ENCODE measurements around the gene ZNF580. TPM values are rescaled to one million over a fixed set of nuclear protein-coding genes. Genes with fewer than 3 reads are reported as not detected.

The ZNF580 gene
- total and polyA plus RNA-seq, 2 of the 13 experiments (the other 11 are each of a cell fraction or from before 2014, with no cell fraction given): 4.4 to 6.0 TPM

DNA sequence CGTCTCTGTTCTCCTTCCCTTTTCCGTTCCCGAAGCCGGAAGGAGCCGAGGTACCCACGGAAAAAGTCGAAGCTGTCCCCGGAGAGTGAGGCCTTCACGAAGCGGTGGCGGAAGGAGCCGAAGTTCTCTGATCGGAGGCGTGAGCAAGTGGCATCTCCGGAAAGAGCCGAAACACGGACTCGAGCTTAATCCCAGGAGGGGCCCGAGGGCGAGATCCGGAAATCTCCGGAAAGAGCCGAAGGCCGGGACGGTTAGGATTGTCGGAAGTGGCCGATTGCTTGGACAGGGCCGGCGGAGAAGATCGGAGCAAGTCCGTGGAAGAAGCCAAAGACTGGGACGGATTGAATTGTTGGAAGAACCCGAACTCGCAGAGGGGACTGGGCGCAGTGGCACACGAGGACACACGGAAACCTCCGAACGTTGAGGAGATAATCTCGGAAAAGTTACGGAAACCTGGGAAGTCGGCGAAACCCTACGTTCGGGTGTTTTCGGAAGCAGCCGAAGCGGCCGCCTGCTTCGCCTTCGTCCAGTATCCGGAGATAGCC is 13.6 kb downstream of the ZNF580 start (continued):
- TF ChIP-seq HNF4G (IDR thresholded peaks at IDR 0.05; ENCODE audit: borderline replicate concordance, low read depth, low read length) (peak; percentile 58; the same call in 1 of the 2 replicates), HNF4G (CRISPR knock-in tag; IDR thresholded peaks at IDR 0.05; ENCODE audit: borderline replicate concordance, low read depth) (no peak), NONO (IDR thresholded peaks at IDR 0.05) (no peak), NONO (CRISPR knock-in tag; conservative IDR thresholded peaks at IDR 0.05) (peak; percentile 32; the same call in 1 of the 2 replicates), GABPA (IDR thresholded peaks at IDR 0.05; ENCODE audit: low read depth, low read length) (peak; percentile 46; the same call in 1 of the 2 replicates), GABPA (CRISPR knock-in tag; IDR thresholded peaks at IDR 0.05; ENCODE audit: low read depth) (no peak; the same call in 1 of the 2 replicates), POLR2G (IDR thresholded peaks at IDR 0.05; ENCODE audit: low read depth, low read length) (peak; percentile 14), YEATS2 (CRISPR knock-in tag; IDR thresholded peaks at IDR 0.05; ENCODE audit: borderline replicate concordance) (peak; percentile 18; the same call in 1 of the 2 replicates), BRCA1 (CRISPR knock-in tag; IDR thresholded peaks at IDR 0.05) (0 out of 2 replicates have a peak, but pooled peaks have one; percentile 4), IRF2 (CRISPR knock-in tag; IDR thresholded peaks at IDR 0.05) (peak; percentile 1; the same call in 1 of the 2 replicates), ZNF577 (CRISPR knock-in tag; IDR thresholded peaks at IDR 0.05; ENCODE audit: borderline replicate concordance, low read depth) (no peak), KMT2A (CRISPR knock-in tag; IDR thresholded peaks at IDR 0.05) (no peak), ZFP36L2 (CRISPR knock-in tag; IDR thresholded peaks at IDR 0.05) (0 out of 2 replicates have a peak, but pooled peaks have one; percentile 10), HOXD1 (CRISPR knock-in tag; IDR thresholded peaks at IDR 0.05) (no peak), HHEX (CRISPR knock-in tag; IDR thresholded peaks at IDR 0.05) (no peak), ZNF205 (CRISPR knock-in tag; IDR thresholded peaks at IDR 0.05) (no peak), ZNF10 (CRISPR knock-in tag; IDR thresholded peaks at IDR 0.05; ENCODE audit: borderline replicate concordance, low read depth) (no peak), MEF2D (CRISPR knock-in tag; IDR thresholded peaks at IDR 0.05) (peak; percentile 5; the same call in 1 of the 2 replicates), STAT5B (CRISPR knock-in tag; IDR thresholded peaks at IDR 0.05) (no peak), ELF1 (CRISPR knock-in tag; IDR thresholded peaks at IDR 0.05) (peak; percentile 82), NR1H2 (CRISPR knock-in tag; IDR thresholded peaks at IDR 0.05; ENCODE audit: borderline replicate concordance, low read depth) (no peak)
- TF ChIP-seq, protein P1, sequence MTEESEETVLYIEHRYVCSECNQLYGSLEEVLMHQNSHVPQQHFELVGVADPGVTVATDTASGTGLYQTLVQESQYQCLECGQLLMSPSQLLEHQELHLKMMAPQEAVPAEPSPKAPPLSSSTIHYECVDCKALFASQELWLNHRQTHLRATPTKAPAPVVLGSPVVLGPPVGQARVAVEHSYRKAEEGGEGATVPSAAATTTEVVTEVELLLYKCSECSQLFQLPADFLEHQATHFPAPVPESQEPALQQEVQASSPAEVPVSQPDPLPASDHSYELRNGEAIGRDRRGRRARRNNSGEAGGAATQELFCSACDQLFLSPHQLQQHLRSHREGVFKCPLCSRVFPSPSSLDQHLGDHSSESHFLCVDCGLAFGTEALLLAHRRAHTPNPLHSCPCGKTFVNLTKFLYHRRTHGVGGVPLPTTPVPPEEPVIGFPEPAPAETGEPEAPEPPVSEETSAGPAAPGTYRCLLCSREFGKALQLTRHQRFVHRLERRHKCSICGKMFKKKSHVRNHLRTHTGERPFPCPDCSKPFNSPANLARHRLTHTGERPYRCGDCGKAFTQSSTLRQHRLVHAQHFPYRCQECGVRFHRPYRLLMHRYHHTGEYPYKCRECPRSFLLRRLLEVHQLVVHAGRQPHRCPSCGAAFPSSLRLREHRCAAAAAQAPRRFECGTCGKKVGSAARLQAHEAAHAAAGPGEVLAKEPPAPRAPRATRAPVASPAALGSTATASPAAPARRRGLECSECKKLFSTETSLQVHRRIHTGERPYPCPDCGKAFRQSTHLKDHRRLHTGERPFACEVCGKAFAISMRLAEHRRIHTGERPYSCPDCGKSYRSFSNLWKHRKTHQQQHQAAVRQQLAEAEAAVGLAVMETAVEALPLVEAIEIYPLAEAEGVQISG (CRISPR knock-in tag; IDR thresholded peaks at IDR 0.05): no peak
- TF ChIP-seq, protein P2, sequence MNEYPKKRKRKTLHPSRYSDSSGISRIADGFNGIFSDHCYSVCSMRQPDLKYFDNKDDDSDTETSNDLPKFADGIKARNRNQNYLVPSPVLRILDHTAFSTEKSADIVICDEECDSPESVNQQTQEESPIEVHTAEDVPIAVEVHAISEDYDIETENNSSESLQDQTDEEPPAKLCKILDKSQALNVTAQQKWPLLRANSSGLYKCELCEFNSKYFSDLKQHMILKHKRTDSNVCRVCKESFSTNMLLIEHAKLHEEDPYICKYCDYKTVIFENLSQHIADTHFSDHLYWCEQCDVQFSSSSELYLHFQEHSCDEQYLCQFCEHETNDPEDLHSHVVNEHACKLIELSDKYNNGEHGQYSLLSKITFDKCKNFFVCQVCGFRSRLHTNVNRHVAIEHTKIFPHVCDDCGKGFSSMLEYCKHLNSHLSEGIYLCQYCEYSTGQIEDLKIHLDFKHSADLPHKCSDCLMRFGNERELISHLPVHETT (CRISPR knock-in tag; conservative IDR thresholded peaks at IDR 0.05): 0 out of 2 replicates have a peak, but pooled peaks have one; percentile 6
- TF ChIP-seq, protein P3, sequence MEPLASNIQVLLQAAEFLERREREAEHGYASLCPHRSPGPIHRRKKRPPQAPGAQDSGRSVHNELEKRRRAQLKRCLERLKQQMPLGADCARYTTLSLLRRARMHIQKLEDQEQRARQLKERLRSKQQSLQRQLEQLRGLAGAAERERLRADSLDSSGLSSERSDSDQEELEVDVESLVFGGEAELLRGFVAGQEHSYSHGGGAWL (CRISPR knock-in tag; IDR thresholded peaks at IDR 0.05): peak; percentile 7; the same call in 1 of the 2 replicates
- TF ChIP-seq, protein P4, sequence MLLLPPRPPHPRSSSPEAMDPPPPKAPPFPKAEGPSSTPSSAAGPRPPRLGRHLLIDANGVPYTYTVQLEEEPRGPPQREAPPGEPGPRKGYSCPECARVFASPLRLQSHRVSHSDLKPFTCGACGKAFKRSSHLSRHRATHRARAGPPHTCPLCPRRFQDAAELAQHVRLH (CRISPR knock-in tag; IDR thresholded peaks at IDR 0.05; ENCODE audit: borderline replicate concordance, low read depth): no peak
- TF ChIP-seq, protein P5, sequence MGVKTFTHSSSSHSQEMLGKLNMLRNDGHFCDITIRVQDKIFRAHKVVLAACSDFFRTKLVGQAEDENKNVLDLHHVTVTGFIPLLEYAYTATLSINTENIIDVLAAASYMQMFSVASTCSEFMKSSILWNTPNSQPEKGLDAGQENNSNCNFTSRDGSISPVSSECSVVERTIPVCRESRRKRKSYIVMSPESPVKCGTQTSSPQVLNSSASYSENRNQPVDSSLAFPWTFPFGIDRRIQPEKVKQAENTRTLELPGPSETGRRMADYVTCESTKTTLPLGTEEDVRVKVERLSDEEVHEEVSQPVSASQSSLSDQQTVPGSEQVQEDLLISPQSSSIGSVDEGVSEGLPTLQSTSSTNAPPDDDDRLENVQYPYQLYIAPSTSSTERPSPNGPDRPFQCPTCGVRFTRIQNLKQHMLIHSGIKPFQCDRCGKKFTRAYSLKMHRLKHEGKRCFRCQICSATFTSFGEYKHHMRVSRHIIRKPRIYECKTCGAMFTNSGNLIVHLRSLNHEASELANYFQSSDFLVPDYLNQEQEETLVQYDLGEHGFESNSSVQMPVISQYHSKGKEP (CRISPR knock-in tag; IDR thresholded peaks at IDR 0.05): no peak
